GM15510 (cell line): ENCODE results near the gene CDK5R1.

Source experiments
- POLR2A ChIP-seq: IDR thresholded peaks from 3 replicates; pipeline ENCODE4 v1.6.1; 2011; ENCODE audit warnings: borderline replicate concordance; ENCODE audit not compliant: insufficient read length; ENCODE audit errors: extremely low read depth

The CDK5R1 gene

GRCh38 chr17:32486111-32486700, 587 bp upstream of the CDK5R1 start:
- TF ChIP-seq POLR2A: peak; percentile 62

DNA sequence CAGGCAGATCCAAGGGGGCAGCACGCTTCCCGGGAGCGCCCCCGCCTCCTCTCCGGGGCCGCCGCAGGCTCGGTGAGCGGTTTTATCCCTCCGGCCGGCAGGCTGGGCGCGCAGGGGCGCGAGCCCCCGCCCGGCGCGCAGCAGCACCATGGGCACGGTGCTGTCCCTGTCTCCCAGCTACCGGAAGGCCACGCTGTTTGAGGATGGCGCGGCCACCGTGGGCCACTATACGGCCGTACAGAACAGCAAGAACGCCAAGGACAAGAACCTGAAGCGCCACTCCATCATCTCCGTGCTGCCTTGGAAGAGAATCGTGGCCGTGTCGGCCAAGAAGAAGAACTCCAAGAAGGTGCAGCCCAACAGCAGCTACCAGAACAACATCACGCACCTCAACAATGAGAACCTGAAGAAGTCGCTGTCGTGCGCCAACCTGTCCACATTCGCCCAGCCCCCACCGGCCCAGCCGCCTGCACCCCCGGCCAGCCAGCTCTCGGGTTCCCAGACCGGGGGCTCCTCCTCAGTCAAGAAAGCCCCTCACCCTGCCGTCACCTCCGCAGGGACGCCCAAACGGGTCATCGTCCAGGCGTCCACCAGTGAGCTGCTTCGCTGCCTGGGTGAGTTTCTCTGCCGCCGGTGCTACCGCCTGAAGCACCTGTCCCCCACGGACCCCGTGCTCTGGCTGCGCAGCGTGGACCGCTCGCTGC, 832 bp downstream of the CDK5R1 start:
- TF ChIP-seq POLR2A: no peak

DNA sequence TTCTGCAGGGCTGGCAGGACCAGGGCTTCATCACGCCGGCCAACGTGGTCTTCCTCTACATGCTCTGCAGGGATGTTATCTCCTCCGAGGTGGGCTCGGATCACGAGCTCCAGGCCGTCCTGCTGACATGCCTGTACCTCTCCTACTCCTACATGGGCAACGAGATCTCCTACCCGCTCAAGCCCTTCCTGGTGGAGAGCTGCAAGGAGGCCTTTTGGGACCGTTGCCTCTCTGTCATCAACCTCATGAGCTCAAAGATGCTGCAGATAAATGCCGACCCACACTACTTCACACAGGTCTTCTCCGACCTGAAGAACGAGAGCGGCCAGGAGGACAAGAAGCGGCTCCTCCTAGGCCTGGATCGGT, 1.4 kb downstream of the CDK5R1 start:
- TF ChIP-seq POLR2A: no peak

DNA sequence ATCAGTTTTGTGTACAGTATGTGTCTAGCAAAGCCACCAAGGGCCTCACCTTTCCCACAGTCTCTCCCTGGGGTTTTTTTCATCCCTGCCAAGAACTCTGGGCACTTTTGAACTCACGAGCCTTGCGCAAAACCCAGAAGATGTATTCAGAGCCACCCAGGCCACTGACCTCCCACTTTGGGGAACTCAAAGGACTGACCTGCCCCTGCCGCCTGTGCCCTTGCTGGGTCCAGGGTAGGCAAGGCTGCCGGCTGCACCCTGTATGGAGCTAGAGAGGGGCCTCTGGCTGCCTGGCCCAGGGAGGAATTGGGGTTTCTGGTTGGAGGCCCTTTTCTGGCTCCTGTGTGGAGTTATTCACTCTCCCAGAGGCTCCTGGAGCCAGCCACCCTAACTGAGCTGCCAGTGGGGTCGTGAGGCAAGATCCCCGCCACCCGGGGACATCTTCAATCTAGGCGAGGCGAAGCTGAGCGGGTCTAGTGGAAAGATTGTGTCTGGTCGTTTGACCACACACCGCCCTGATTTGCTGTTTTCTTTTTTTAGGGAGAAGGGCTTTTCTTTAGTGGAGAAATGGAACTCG, 1.9 kb downstream of the CDK5R1 start:
- TF ChIP-seq POLR2A: no peak

GRCh38 chr17:32489320-32490100, 2.7 kb downstream of the CDK5R1 start:
- no peak for TF ChIP-seq POLR2A

DNA sequence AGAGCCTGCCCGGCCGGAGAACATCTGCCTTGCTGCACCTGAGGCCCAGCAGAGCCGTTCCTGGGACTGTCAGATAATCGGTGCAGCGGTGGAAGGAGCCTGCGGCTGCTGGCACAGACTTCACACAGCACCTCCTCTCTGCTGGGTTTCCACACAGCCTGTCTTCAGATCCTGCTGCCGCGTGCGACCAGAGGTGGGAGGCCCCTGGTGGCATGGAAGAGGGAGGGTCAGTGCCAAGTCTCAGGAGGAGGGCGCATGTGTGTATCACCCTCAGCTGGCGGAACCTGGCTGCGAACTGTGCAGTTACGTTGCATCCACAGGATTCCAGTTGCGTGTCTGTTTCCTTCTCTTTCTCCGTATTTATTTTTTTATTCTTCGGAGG, 3.3 kb downstream of the CDK5R1 start:
- TF ChIP-seq POLR2A: peak; percentile 43

DNA sequence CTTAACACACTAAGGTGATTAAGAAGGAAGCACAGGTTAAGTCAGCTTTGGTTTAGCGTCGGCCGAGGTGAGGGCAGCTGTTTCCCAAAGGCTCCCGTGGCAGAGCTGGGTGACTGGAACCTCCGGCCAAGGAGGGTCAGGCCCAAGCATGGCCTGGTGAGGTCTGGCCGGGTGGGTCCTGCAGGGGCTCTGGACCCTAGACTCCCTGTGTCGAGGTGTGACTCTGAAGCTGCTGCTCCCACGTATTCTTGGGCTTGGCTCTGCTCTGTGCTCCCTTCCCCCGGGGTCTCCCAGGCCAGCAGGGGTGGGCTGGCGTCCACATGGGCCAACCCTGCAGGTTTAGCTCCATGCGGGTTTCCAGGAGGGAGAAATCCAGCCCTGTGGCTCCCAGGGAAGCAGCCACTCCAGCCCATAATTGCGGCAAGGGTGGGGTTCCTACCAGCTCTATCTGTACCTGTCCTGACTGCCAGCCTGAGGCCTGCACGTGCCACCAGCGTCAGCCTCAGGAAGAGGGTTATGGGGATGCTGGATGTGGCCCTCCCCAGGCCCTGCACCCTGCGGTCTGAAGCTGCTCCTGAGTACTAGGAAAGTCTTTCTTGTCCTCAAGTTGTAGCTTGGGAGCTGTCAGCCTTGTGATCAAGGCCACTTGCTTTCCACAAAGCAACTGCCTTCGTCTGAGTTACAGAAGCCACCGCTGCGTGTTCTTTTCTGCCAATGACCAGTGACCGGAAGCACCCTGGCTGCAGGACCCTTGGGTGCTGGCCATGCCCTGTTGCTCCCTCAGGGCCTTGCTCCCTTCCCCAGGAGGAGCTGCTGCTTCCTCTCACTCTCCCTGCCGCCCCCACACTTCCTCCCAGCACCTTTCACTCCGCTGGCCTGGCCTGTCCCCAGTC, 4.8 kb downstream of the CDK5R1 start:
- peak; percentile 21 for TF ChIP-seq POLR2A

GRCh38 chr17:32492264-32492589, 5.4 kb downstream of the CDK5R1 start:
- TF ChIP-seq POLR2A: no peak

- TF ChIP-seq POLR2A: no peak
These were observed 6.0 kb downstream of the CDK5R1 start for GRCh38 chr17:32492648-32493289.

- no peak for TF ChIP-seq POLR2A
These were observed 6.8 kb downstream of the CDK5R1 start for GRCh38 chr17:32493571-32493970.

DNA sequence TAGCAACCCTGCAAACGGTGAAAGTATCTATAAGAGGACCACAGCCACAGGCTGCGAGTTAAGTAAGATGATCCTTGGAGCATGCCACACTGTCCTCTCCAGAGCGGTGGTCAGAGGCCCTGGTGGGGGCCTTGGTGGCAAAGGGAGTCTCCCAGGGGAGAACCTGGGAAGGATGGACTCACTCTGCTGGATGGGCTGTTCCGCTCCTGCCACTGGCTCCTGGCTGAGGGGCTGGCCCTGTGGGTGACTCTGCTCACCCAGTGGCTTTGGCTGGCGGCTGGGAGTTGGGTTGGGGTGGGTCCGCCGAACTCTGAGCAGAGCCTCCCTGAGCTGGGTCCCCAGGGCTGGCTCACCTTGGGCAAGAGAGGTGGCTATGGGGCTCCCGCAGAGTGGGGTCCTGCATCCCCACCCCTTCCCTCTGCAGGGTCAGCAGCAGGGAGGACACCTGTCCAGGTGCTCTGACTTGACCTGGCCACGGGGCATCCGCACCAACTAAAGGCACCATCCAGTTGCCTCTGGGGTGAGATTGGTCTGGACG, 7.3 kb downstream of the CDK5R1 start:
- no peak for TF ChIP-seq POLR2A

DNA sequence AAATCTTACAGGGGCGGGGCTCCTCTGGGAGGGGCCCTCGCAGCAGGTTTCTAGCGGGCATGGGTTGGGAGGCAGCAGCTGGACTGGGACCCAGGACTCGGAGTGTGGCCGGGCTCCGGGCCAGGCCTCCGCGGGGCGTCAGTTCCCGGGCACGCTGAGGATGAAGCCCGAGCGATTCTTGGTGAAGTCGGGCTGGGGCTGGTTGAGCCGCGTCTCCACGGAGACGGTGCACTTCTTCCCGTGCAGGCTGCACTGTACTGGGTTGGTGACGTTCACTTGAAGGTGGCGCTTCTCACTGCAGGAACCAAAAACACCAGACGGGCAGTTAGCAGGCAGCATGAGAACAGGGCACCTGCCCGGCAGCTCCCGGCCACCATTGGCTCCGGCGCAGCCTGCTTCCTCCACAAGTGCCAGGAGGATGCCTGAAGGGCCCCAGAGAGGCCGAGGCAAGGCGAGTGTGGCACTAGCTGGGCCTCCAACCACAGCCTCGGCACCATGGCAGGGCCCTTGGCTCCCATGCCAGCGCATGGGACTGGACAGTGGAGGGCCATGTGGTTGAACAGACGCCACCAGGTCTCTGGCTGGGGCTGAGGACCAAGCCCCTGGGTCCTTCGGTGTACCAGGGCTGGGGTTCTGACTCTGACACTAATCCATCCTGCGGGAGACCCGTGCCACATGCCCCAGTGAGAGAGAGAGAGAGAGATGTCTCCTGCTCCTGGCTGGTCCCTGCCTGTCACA, 8.0 kb downstream of the CDK5R1 start:
- no peak for TF ChIP-seq POLR2A
